SH-SY5Y (cell line): ENCODE measurements around the gene TAF13.

Source experiments
- GATA2 ChIP-seq: IDR thresholded peaks from 2 replicates; pipeline ENCODE4 v1.6.1; 2011; ENCODE audit warnings: mild to moderate bottlenecking, low read depth, low read length
- GATA3 ChIP-seq: IDR thresholded peaks from 2 replicates; pipeline ENCODE4 v1.6.1; 2011; ENCODE audit warnings: low read depth, mild to moderate bottlenecking, low read length, moderate library complexity

GRCh38 chr1:109034382-109034781, 41.4 kb downstream of the TAF13 start:
- TF ChIP-seq GATA3: no peak
- TF ChIP-seq GATA2: no peak
